ENCODE results near the gene HPX. TPM values are rescaled to one million over a fixed set of nuclear protein-coding genes. Genes with fewer than 3 reads are reported as not detected.

HPX gene
- total RNA-seq, 1 donor from 2014 or later, result 0.40 TPM

DNA sequence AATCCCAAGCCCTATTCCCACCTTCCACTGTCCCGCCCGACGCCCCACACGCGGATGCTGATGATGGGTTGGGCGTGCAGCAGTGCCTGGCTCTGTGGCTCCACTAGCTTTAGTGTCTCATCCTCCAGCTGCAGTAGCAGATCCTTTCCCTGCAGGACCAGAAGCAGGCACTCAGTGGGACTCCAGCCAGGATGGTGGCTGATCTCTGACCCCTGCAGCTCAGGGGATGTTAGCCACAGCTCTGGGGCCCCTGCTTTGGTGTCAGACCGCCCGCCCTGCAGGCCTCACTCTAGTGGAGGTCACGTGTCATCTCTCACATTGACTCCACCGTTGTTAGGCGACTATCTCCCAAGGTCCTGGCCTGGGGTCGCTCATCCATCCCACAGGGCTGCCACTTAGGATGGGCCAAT lies 38.7 kb downstream of the HPX start:
- DNase-seq, result no peak
- no peaks in the 10 kb centered on the region for H3K36me3 Mint-ChIP-seq (ENCODE audit: low read depth)
- CTCF ChIA-PET, result interaction anchor here (1.5 to 2.2 kb wide), 2 partner anchors 23 to 42 kb away, joined by 9 to 11 read pairs; no protein-coding TSS in a partner anchor
- peak; percentile 19 for ATAC-seq (ENCODE audit: low read depth)
- TF ChIP-seq, protein P1, sequence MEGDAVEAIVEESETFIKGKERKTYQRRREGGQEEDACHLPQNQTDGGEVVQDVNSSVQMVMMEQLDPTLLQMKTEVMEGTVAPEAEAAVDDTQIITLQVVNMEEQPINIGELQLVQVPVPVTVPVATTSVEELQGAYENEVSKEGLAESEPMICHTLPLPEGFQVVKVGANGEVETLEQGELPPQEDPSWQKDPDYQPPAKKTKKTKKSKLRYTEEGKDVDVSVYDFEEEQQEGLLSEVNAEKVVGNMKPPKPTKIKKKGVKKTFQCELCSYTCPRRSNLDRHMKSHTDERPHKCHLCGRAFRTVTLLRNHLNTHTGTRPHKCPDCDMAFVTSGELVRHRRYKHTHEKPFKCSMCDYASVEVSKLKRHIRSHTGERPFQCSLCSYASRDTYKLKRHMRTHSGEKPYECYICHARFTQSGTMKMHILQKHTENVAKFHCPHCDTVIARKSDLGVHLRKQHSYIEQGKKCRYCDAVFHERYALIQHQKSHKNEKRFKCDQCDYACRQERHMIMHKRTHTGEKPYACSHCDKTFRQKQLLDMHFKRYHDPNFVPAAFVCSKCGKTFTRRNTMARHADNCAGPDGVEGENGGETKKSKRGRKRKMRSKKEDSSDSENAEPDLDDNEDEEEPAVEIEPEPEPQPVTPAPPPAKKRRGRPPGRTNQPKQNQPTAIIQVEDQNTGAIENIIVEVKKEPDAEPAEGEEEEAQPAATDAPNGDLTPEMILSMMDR (IDR thresholded peaks at IDR 0.05), result no peak
- peak overlapping the region; percentile 85 for H3K27ac Mint-ChIP-seq
- peaks cover 49% of the 10 kb centered on the region for H3K4me1 Mint-ChIP-seq
- H3K27me3 Mint-ChIP-seq, result no peaks in the 10 kb centered on the region
- peak overlapping the region; percentile 75 for H3K4me3 Mint-ChIP-seq
- intact Hi-C loops (cut with micrococcal nuclease), result loop anchor here (1.0 to 2.0 kb wide), 2 partner anchors 12 to 17 kb away; partner anchors contain the start of genes APBB1 and SMPD1
- POLR2A ChIA-PET, result interaction anchor here (1.1 to 3.2 kb wide), 5 partner anchors 9 to 210 kb away, joined by 3 to 45 read pairs (median 7); partner anchors contain the start of genes APBB1, SMPD1 and TAF10
- H3K9me3 Mint-ChIP-seq, result no peaks in the 10 kb centered on the region

DNA sequence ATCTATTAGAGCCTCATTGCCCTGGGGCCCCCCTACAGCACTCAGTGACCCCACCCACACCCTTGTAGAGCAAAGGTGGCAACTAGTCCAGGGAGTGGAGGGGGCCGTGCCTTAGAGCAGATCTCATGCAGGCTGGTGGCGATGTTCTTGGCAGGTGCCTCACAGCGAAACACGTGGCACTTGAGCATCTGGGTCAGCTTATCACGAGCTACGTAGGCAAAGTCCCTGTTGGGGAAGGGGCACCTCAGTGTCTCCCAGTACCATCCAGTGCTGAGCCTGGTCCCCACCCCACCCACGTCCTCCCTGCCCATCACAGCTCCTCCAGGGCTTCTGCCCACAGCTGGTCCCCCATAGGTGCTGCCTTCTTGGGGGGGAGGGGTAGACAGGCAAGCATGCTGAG lies 39.3 kb downstream of the HPX start:
- intact Hi-C loops (cut with micrococcal nuclease), result no loop called here
- Mint-ChIP-seq H3K4me3 (no peak overlapping the region), H3K27me3 (no peaks in the 10 kb centered on the region), H3K4me1 (peaks cover 45% of the 10 kb centered on the region), H3K27ac (no peak overlapping the region), H3K36me3 (ENCODE audit: low read depth) (no peaks in the 10 kb centered on the region), H3K9me3 (no peaks in the 10 kb centered on the region)
- ChIA-PET POLR2A (interaction anchor here (2.0 to 3.2 kb wide), 3 partner anchors 9 to 17 kb away, joined by 7 to 45 read pairs (median 20); partner anchors contain the start of genes APBB1 and SMPD1), CTCF (no interaction called here)
- ATAC-seq (ENCODE audit: low read depth), result no peak
- TF ChIP-seq, protein P1 (IDR thresholded peaks at IDR 0.05), result no peak
- no peak for DNase-seq

DNA sequence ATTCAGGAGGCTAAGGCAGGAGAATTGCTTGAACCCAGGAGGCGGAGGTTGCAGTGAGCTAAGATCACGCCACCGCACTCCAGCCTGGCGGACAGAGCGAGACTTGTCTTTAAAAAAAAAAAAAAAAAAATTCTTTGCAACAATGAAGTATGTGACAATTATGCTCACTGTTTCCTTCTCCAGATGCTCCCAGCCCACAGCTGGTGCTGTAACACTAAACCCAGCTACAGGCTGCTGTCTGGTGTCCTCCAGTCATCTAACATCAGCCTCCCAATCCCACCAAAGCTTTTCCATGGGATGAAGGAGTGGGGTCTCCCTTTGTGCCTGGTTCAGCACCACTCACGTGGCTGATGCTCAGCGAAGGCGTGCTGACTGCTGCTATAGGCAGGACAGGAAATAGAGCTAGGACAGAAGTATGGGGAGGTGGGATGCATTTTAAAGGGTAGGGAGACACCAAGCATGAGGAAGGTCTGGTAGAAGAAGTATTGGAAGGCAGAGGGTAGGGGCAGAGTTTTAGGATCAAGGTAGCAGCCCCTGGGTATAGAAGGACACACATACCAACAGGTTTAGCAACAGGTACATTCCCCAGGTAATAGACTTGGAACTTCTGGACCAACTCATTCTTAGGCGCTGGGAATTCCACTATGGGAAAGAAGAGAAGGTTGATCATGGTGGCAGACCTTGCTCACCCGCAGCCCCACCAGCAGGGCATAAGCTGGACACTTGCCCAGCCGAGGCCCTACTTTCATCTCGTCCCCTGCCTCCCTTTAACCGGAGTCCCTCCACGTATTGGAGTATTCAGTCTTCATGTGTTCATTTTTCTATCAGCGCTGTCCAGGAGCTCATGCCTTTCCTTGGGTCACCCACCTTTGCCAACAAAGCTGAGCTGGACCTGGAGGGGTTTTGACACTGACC lies 40.1 kb downstream of the HPX start:
- DNase-seq (no peak), ATAC-seq (ENCODE audit: low read depth) (no peak)
- Mint-ChIP-seq H3K4me3 (no peak overlapping the region), H3K4me1 (peaks cover 38% of the 10 kb centered on the region), H3K27me3 (no peaks in the 10 kb centered on the region), H3K9me3 (no peaks in the 10 kb centered on the region), H3K27ac (no peak overlapping the region), H3K36me3 (ENCODE audit: low read depth) (peaks cover 2% of the 10 kb centered on the region)
- ChIA-PET POLR2A (interaction anchor here (2.0 to 3.2 kb wide), 4 partner anchors 8 to 18 kb away, joined by 6 to 45 read pairs (median 14); partner anchors contain the start of genes APBB1 and SMPD1), CTCF (no interaction called here)
- intact Hi-C loops (cut with micrococcal nuclease), result no loop called here
- TF ChIP-seq, protein P1 (IDR thresholded peaks at IDR 0.05), result no peak

DNA sequence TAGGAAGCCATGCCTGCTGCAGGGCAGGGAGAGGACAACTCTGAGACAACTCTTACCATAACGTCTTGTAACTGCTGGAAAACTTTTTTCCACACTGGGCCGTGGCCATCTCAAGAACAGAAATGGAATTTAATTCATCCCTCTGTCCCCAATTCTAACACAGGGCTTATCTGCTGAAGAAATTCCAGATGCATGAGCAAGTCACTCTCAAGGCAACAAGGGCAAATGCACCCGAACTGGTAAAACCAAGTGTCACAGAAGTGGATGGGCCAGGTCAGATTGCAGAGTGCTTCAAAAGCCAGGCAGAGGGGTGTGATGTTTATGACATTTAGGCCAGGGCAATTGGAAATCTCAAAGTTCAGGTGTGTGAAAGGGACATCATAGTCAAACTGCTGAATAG lies 43.2 kb downstream of the HPX start:
- TF ChIP-seq, protein P1 (IDR thresholded peaks at IDR 0.05), result no peak
- Mint-ChIP-seq H3K4me3 (no peak overlapping the region), H3K27me3 (no peaks in the 10 kb centered on the region), H3K4me1 (peaks cover 21% of the 10 kb centered on the region), H3K27ac (no peak overlapping the region), H3K36me3 (ENCODE audit: low read depth) (peaks cover 10% of the 10 kb centered on the region), H3K9me3 (no peaks in the 10 kb centered on the region)
- DNase-seq (no peak), ATAC-seq (ENCODE audit: low read depth) (no peak)
- ChIA-PET POLR2A (no interaction called here), CTCF (no interaction called here)
- intact Hi-C loops (cut with micrococcal nuclease), result no loop called here

DNA sequence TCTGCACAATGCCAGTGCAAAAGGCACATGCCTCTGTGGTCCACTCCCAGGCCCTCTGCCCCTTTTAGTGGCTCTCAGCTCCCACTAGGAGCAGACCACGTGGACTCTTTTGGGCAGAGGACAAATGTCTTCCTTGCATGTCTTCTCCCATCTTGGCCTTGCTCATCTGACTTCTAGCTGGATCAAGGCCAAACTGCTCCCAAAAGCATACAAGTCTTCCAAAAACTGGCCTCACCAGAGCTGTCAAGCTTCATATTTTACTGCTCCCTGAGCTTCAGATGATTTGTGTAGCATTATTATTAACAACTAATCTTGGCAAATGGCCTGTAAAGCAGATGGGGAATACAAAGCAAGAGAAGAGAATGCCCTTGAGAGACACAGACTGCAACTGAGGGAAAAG lies 43.6 kb downstream of the HPX start:
- intact Hi-C loops (cut with micrococcal nuclease), result no loop called here
- POLR2A ChIA-PET, result no interaction called here
- CTCF ChIA-PET, result no interaction called here
- ATAC-seq (ENCODE audit: low read depth), result no peak
- Mint-ChIP-seq H3K36me3 (ENCODE audit: low read depth) (peaks cover 10% of the 10 kb centered on the region), H3K4me1 (peaks cover 17% of the 10 kb centered on the region), H3K27me3 (no peaks in the 10 kb centered on the region), H3K27ac (no peak overlapping the region), H3K9me3 (no peaks in the 10 kb centered on the region), H3K4me3 (no peak overlapping the region)
- TF ChIP-seq, protein P1 (IDR thresholded peaks at IDR 0.05), result no peak
- no peak for DNase-seq
